Stimulated activated CD4-positive, alpha-beta T cell treated with anti-CD3 and anti-CD28 coated beads, Interleukin-15, amount 100 ng/mL, for 48 hours (primary cell): ENCODE results near the gene TRABD2B.

ENCODE experiments used
- DNase-seq, 2 donors: peaks; one replicate each; pipeline ENCODE4 v3.0.0-alpha.2; 2020; ENCODE audit warnings: low read depth in 2 of 2

Gene TRABD2B

GRCh38 chr1:47758341-47759250, 238.6 kb downstream of the TRABD2B start:
- no peak for DNase-seq

GRCh38 chr1:47757226-47757975, 239.8 kb downstream of the TRABD2B start:
- DNase-seq, result no peak

GRCh38 chr1:47756411-47756810, 240.8 kb downstream of the TRABD2B start:
- DNase-seq, result no peak

GRCh38 chr1:47756006-47756405, 241.2 kb downstream of the TRABD2B start:
- no peak for DNase-seq

- peak; percentile 19 to 53 for DNase-seq
Measured at GRCh38 chr1:47755101-47755990, 241.8 kb downstream of the TRABD2B start.

- no peak for DNase-seq
Measured at GRCh38 chr1:47754221-47754620, 243.0 kb downstream of the TRABD2B start.

GRCh38 chr1:47753808-47754207, 243.4 kb downstream of the TRABD2B start:
- DNase-seq, result no peak

GRCh38 chr1:47752559-47752958, 244.6 kb downstream of the TRABD2B start:
- DNase-seq, result no peak

GRCh38 chr1:47751996-47752451, 245.2 kb downstream of the TRABD2B start:
- no peak for DNase-seq

- DNase-seq, result no peak
Measured at GRCh38 chr1:47751193-47751592, 246.0 kb downstream of the TRABD2B start.

- DNase-seq, result no peak
Measured at GRCh38 chr1:47745715-47746609, 251.2 kb downstream of the TRABD2B start.

- no peak for DNase-seq
Measured at GRCh38 chr1:47742890-47743760, 254.1 kb downstream of the TRABD2B start.

GRCh38 chr1:47738560-47739182, 258.5 kb downstream of the TRABD2B start:
- no peak for DNase-seq

GRCh38 chr1:47732489-47732888, 264.7 kb downstream of the TRABD2B start:
- DNase-seq, result no peak

- DNase-seq, result no peak
Measured at GRCh38 chr1:47731730-47732129, 265.5 kb downstream of the TRABD2B start.

- no peak for DNase-seq
Measured at GRCh38 chr1:47729685-47730084, 267.5 kb downstream of the TRABD2B start.

- DNase-seq, result no peak
Measured at GRCh38 chr1:47727697-47728085, 269.5 kb downstream of the TRABD2B start.

GRCh38 chr1:47727051-47727696, 270.0 kb downstream of the TRABD2B start:
- no peak for DNase-seq
